Skeletal muscle satellite cell (primary cell): ENCODE results near the gene PCDHB1.

ENCODE experiments used
- H3K27me3 ChIP-seq: 2 replicates; pipeline ENCODE4 v1.7.0; 2013; ENCODE audit warnings: low read length; ENCODE audit not compliant: control insufficient read depth, insufficient read depth
- H3K36me3 ChIP-seq: 2 replicates; pipeline ENCODE4 v1.7.0; 2013; ENCODE audit warnings: mild to moderate bottlenecking, control low read depth, low read length; ENCODE audit not compliant: insufficient read depth
- H3K4me1 ChIP-seq: 2 replicates; pipeline ENCODE4 v1.7.0; 2013; ENCODE audit warnings: low read length; ENCODE audit not compliant: control insufficient read depth, insufficient read depth
- H3K4me2 ChIP-seq: 2 replicates; pipeline ENCODE4 v1.7.0; 2013; ENCODE audit warnings: mild to moderate bottlenecking, low read length
- H3K4me3 ChIP-seq: 2 replicates; pipeline ENCODE4 v1.7.0; 2013; ENCODE audit warnings: low read length
- H3K9ac ChIP-seq: 2 replicates; pipeline ENCODE4 v1.7.0; 2013; ENCODE audit warnings: mild to moderate bottlenecking, low read depth, low read length, moderate library complexity
- H3K9me3 ChIP-seq: replicated peaks from 2 replicates; pipeline ENCODE4 v1.7.0; 2013; ENCODE audit warnings: mild to moderate bottlenecking, control low read depth, low read length

The PCDHB1 gene

DNA sequence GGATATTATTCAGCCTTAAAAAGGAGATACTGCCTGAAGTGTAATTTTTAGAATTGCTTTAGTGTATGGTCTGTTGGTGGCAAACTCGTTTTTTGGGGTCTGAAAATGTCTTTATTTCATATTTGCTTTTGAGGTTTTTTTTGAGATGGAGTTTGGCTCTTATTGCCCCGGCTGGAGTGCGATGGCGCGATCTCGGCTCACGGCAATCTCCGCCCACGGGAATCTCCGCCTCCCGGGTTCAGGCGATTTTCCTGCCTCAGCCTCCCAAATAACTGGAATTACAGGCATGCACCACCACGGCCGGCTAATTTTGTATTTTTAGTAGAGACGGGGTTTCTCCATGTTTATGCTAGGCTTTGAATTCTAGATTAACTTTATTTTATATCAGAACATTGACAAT lies 20.2 kb upstream of the PCDHB1 start:
- no peak overlapping the region for H3K4me2 ChIP-seq
- H3K9ac ChIP-seq: no peak overlapping the region
- no peaks in the 10 kb centered on the region for H3K27me3 ChIP-seq
- H3K36me3 ChIP-seq: no peaks in the 10 kb centered on the region
- H3K4me1 ChIP-seq: no peaks in the 10 kb centered on the region
- H3K9me3 ChIP-seq: no peaks in the 10 kb centered on the region
- H3K4me3 ChIP-seq: no peak overlapping the region

DNA sequence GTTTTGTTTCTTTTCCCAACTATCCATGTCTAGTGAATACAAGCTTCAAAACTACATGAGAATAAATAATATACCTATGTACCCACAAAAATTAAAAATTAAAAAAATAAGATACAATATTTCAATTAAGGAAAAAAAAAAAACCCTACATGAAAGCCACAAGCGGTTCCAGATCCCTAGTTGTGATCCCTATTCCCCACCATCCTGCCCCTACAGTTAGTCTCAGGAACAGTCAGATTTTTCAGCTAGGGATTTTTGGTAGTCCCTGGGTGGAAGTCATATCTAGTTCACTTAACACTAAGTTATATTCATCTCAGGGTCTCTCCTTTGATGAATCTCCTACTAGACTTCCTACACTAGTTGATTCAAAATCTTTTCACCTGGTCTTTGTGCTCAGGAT lies 18.5 kb upstream of the PCDHB1 start:
- no peak overlapping the region for H3K4me3 ChIP-seq
- H3K27me3 ChIP-seq: no peaks in the 10 kb centered on the region
- no peaks in the 10 kb centered on the region for H3K4me1 ChIP-seq
- H3K9me3 ChIP-seq: no peaks in the 10 kb centered on the region
- H3K4me2 ChIP-seq: no peak overlapping the region
- H3K36me3 ChIP-seq: no peaks in the 10 kb centered on the region
- H3K9ac ChIP-seq: no peak overlapping the region

- no peak overlapping the region for H3K9ac ChIP-seq
- H3K4me1 ChIP-seq: no peaks in the 10 kb centered on the region
- H3K4me2 ChIP-seq: no peak overlapping the region
- H3K36me3 ChIP-seq: no peaks in the 10 kb centered on the region
- H3K27me3 ChIP-seq: no peaks in the 10 kb centered on the region
- no peaks in the 10 kb centered on the region for H3K9me3 ChIP-seq
- no peak overlapping the region for H3K4me3 ChIP-seq
These were observed 12.1 kb upstream of the PCDHB1 start for GRCh38 chr5:141039061-141039460.

GRCh38 chr5:141039517-141039916 lies 11.7 kb upstream of the PCDHB1 start:
- Histone ChIP-seq H3K27me3 (no peaks in the 10 kb centered on the region), H3K9me3 (no peaks in the 10 kb centered on the region), H3K36me3 (no peaks in the 10 kb centered on the region), H3K9ac (no peak overlapping the region), H3K4me3 (no peak overlapping the region), H3K4me2 (no peak overlapping the region), H3K4me1 (no peaks in the 10 kb centered on the region)

- H3K4me1 ChIP-seq: no peaks in the 10 kb centered on the region
- H3K9me3 ChIP-seq: no peaks in the 10 kb centered on the region
- H3K4me2 ChIP-seq: peak overlapping the region; percentile 13
- H3K9ac ChIP-seq: no peak overlapping the region
- no peak overlapping the region for H3K4me3 ChIP-seq
- H3K27me3 ChIP-seq: no peaks in the 10 kb centered on the region
- no peaks in the 10 kb centered on the region for H3K36me3 ChIP-seq
These were observed 10.9 kb upstream of the PCDHB1 start for GRCh38 chr5:141040093-141040770.

DNA sequence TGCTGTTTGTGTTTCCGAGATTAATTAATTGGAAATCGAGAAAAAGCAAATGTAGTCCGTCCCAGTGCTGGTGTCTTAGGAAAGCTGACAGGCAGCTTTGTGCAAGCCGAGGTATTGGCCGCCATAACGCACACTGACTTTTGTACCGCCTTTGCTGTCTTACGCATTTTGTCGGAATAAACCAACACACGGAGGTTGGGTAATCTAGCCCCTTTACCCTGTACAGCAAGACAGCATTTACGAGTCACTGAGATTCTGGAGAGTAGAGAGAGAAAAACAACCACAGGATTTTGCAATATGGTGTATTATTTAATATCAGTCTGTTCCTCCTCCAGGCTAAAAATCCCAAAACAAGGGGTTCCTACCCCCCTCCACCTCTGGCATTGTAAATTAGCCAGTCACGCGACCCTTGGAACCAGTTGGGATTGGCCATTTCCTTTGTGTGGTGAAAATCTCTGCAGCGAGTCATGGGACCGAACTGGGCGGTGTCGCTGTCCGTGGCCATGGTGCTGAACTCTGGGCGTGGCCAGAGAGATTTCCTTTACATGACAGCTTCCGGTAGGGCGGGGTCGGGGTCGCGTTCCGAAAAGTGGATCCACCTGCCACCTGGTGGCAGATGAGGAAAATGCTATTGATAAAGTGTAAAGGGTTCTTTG lies 10.3 kb upstream of the PCDHB1 start:
- H3K9ac ChIP-seq: no peak overlapping the region
- H3K4me2 ChIP-seq: peak overlapping the region; percentile 8
- no peaks in the 10 kb centered on the region for H3K4me1 ChIP-seq
- no peaks in the 10 kb centered on the region for H3K36me3 ChIP-seq
- H3K27me3 ChIP-seq: no peaks in the 10 kb centered on the region
- H3K4me3 ChIP-seq: peak overlapping the region; percentile 14
- H3K9me3 ChIP-seq: no peaks in the 10 kb centered on the region

DNA sequence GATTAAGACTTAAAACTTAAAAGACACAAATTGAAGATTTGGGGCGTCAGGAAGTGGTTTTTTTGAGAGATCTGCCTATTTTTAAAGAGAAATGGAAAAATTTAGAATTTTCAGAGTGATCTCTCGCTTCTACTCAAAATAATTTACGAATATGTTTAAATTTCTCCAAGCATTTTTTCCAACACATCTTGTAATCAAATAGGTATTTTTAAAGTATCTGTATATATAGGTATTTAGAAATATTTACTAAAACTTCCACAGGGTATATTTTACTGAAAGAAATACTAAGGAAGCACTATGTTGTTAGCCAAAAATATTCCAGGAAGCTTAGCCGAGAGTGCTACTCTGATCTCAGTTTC lies 9.8 kb upstream of the PCDHB1 start:
- no peak overlapping the region for H3K4me3 ChIP-seq
- no peak overlapping the region for H3K4me2 ChIP-seq
- no peaks in the 10 kb centered on the region for H3K36me3 ChIP-seq
- H3K9ac ChIP-seq: no peak overlapping the region
- no peaks in the 10 kb centered on the region for H3K4me1 ChIP-seq
- no peaks in the 10 kb centered on the region for H3K27me3 ChIP-seq
- no peaks in the 10 kb centered on the region for H3K9me3 ChIP-seq

DNA sequence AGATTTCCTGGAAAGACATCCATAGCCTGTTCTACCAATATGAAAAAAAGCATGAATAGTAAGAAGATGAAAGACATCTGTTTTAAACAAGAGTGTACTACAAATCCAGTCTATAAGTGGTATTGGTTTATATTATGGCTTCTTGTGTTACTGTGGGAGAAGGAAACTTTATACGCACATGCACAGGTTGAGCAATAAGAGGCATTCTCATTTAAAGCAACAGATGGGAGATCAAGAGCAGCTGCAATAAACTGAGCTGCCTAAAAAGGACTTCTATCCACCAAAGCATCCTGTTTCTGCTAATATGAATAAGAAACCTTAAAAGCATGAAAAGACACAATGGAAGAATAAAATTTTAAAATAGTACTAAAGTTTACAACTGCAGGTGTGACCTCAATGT lies 8.6 kb upstream of the PCDHB1 start:
- Histone ChIP-seq H3K4me2 (no peak overlapping the region), H3K36me3 (no peaks in the 10 kb centered on the region), H3K27me3 (no peaks in the 10 kb centered on the region), H3K4me3 (no peak overlapping the region), H3K4me1 (no peaks in the 10 kb centered on the region), H3K9me3 (no peaks in the 10 kb centered on the region), H3K9ac (no peak overlapping the region)

DNA sequence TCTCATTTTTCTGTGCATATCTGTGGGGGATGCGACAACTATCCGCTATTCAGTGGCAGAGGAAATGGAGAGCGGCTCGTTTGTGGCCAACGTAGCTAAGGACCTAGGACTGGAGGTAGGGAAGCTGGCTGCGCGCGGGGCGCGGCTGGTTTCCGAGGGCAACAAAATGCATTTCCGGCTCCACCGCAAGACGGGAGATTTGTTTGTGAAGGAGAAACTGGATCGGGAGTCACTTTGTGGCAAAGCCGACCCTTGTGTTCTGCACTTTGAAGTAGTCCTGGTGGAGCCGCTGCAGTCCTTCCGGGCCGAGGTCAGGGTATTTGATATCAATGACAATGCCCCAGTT lies 320 bp downstream of the PCDHB1 start:
- H3K9ac ChIP-seq: no peak overlapping the region
- peak overlapping the region; percentile 66 for H3K4me2 ChIP-seq
- peak overlapping the region; percentile 59 for H3K4me3 ChIP-seq
- peaks cover 8% of the 10 kb centered on the region for H3K27me3 ChIP-seq
- H3K4me1 ChIP-seq: no peaks in the 10 kb centered on the region
- no peaks in the 10 kb centered on the region for H3K9me3 ChIP-seq
- H3K36me3 ChIP-seq: no peaks in the 10 kb centered on the region

GRCh38 chr5:141077826-141078225 lies 26.7 kb downstream of the PCDHB1 start:
- no peaks in the 10 kb centered on the region for H3K36me3 ChIP-seq
- no peaks in the 10 kb centered on the region for H3K4me1 ChIP-seq
- no peak overlapping the region for H3K4me2 ChIP-seq
- H3K27me3 ChIP-seq: no peaks in the 10 kb centered on the region
- H3K4me3 ChIP-seq: no peak overlapping the region
- H3K9ac ChIP-seq: no peak overlapping the region
- H3K9me3 ChIP-seq: no peaks in the 10 kb centered on the region

GRCh38 chr5:141082228-141082627 lies 31.1 kb downstream of the PCDHB1 start:
- H3K4me3 ChIP-seq: no peak overlapping the region
- no peaks in the 10 kb centered on the region for H3K9me3 ChIP-seq
- no peaks in the 10 kb centered on the region for H3K36me3 ChIP-seq
- H3K9ac ChIP-seq: no peak overlapping the region
- no peaks in the 10 kb centered on the region for H3K4me1 ChIP-seq
- H3K4me2 ChIP-seq: no peak overlapping the region
- H3K27me3 ChIP-seq: no peaks in the 10 kb centered on the region

- no peaks in the 10 kb centered on the region for H3K4me1 ChIP-seq
- peaks cover 2% of the 10 kb centered on the region for H3K27me3 ChIP-seq
- peak overlapping the region; percentile 79 for H3K4me3 ChIP-seq
- H3K36me3 ChIP-seq: no peaks in the 10 kb centered on the region
- peak overlapping the region; percentile 81 for H3K9ac ChIP-seq
- H3K4me2 ChIP-seq: peak overlapping the region; percentile 81
- no peaks in the 10 kb centered on the region for H3K9me3 ChIP-seq
These were observed 33.4 kb downstream of the PCDHB1 start for GRCh38 chr5:141084487-141084989.
